GM12878 (cell line): ENCODE data around the gene ATP1A1. TPM values are rescaled to one million over a fixed set of nuclear protein-coding genes. Genes with fewer than 3 reads are reported as not detected.

Experiments used
- EZH2 ChIP-seq: IDR thresholded peaks from 2 replicates; pipeline ENCODE4 v1.6.1; 2012; ENCODE audit warnings: low read depth, mild to moderate bottlenecking, control low read depth, inconsistent platforms, low read length, borderline replicate concordance; ENCODE audit not compliant: control insufficient read depth
- FOXK2 ChIP-seq: fragments of 450-650 bp; IDR thresholded peaks from 2 replicates; pipeline ENCODE4 v1.6.1; 2017; ENCODE audit warnings: mild to moderate bottlenecking, moderate library complexity
- LARP7 ChIP-seq: fragments of 450-650 bp; IDR thresholded peaks from 2 replicates; pipeline ENCODE4 v1.6.1; 2017; ENCODE audit warnings: mild to moderate bottlenecking
- MXI1 ChIP-seq: fragments of 150-350 bp; IDR thresholded peaks from 2 replicates; pipeline ENCODE4 v1.6.1; 2011; ENCODE audit warnings: low read depth, mild to moderate bottlenecking, inconsistent platforms, low read length, improper control_type of control experiment
- MYC ChIP-seq: IDR thresholded peaks from 2 replicates; pipeline ENCODE4 v1.6.1; 2011; ENCODE audit warnings: mild to moderate bottlenecking, low read length, moderate library complexity, inconsistent platforms; ENCODE audit not compliant: insufficient read depth, insufficient replicate concordance, insufficient read length, severe bottlenecking
- PAX5 ChIP-seq: IDR thresholded peaks from 2 replicates; pipeline ENCODE4 v1.6.1; 2011; ENCODE audit warnings: low read depth, low read length, borderline replicate concordance
- RFX5 ChIP-seq: IDR thresholded peaks from 2 replicates; pipeline ENCODE4 v1.6.1; 2011; ENCODE audit warnings: low read depth, low read length, improper control_type of control experiment
- SKIL ChIP-seq: fragments of 450-650 bp; IDR thresholded peaks from 2 replicates; pipeline ENCODE4 v1.6.1; 2017; ENCODE audit warnings: mild to moderate bottlenecking, low read depth, inconsistent platforms; ENCODE audit not compliant: poor library complexity, severe bottlenecking
- TBL1XR1 ChIP-seq: IDR thresholded peaks from 2 replicates; pipeline ENCODE4 v1.6.1; 2012; ENCODE audit warnings: low read depth, low read length, improper control_type of control experiment
- USF2 ChIP-seq: IDR thresholded peaks from 2 replicates; pipeline ENCODE4 v1.6.1; 2011; ENCODE audit warnings: low read depth, low read length, improper control_type of control experiment, borderline replicate concordance
- YY1 ChIP-seq: IDR thresholded peaks from 2 replicates; pipeline ENCODE4 v1.6.1; 2011; ENCODE audit warnings: low read depth, mild to moderate bottlenecking, low read length
- ZBTB40 ChIP-seq: fragments of 450-650 bp; IDR thresholded peaks from 2 replicates; pipeline ENCODE4 v1.6.1; 2016; ENCODE audit warnings: mild to moderate bottlenecking, moderate library complexity, borderline replicate concordance
- ZNF384 ChIP-seq: IDR thresholded peaks from 2 replicates; pipeline ENCODE4 v1.6.1; 2012; ENCODE audit warnings: low read depth, mild to moderate bottlenecking, low read length, improper control_type of control experiment, borderline replicate concordance
- polyA plus RNA-seq, 11 experiments: library from polyadenylated mRNA; depleted of rRNA in 4 of 11; unstranded in 6 of 11; stranded (reverse) in 5 of 11; fragments of >200 nt; fragmentation: Nextera tagmentation in 4 of 11; fragmentation: Illumina TruSeq in 1 of 11; extraction: Ambion mirVana in 4 of 11; extraction: Trizol in 1 of 11; gene quantifications; 1 replicate in 1 of 11; 2 replicates in 10 of 11; pipeline versions ENCODE4 v1.2.1 to v1.2.3, GENCODE V29; 2011 to 2016; ENCODE audit warnings: inconsistent platforms in 2 of 11, missing spikeins in 2 of 11, low read depth in 1 of 11
- total RNA-seq, 4 experiments: library from RNA; depleted of rRNA in 3 of 4; stranded (reverse); fragments of >200 nt in 3 of 4; fragmentation: Illumina TruSeq in 1 of 4; extraction: Trizol in 1 of 4; gene quantifications; 2 replicates each; pipeline versions ENCODE4 v1.2.1 to v1.2.3, GENCODE V29; 2013 to 2021

ATP1A1 gene
- total and polyA plus RNA-seq, 10 of the 15 experiments (the other 5 are each of a cell fraction or from before 2014, with no cell fraction given) = 113 to 566 (median 313) TPM

- TF ChIP-seq ZBTB40 = no peak
- TF ChIP-seq FOXK2 = no peak
- TF ChIP-seq ZNF384 = no peak
- TF ChIP-seq RFX5 = no peak
- TF ChIP-seq TBL1XR1 = no peak
- TF ChIP-seq USF2 = no peak
- no peak for TF ChIP-seq YY1
- TF ChIP-seq MXI1 = no peak
- TF ChIP-seq PAX5 = no peak
- TF ChIP-seq LARP7 = no peak
- TF ChIP-seq EZH2 = no peak
- TF ChIP-seq SKIL = no peak
- no peak for TF ChIP-seq MYC
- TF ChIP-seq, all 136 proteins: peak for 0
These were observed 30.6 kb downstream of the ATP1A1 start (continued) for GRCh38 chr1:116403496-116404136.
